Thoracic aorta (tissue), 2 donors: ENCODE measurements around the gene DHDH. TPM values are rescaled to one million over a fixed set of nuclear protein-coding genes. Genes with fewer than 3 reads are reported as not detected.
"Not testable (repeated sequence)": the region's sequence is repeated elsewhere in the genome, so short reads cannot be mapped to it uniquely, and the experiment has no call there.

Experiments
- ATAC-seq: fragments of 150-250 bp; one replicate; pipeline ENCODE4 v1.8.0; 2017; ENCODE audit warnings: low read depth; ENCODE audit not compliant: insufficient number of reproducible peaks, low FRiP score
- DNase-seq: peaks from one replicate; pipeline ENCODE4 v3.0.0-alpha.2; 2020; ENCODE audit warnings: low spot score
- H3K27ac ChIP-seq, 2 donors: fragments of 200-600 bp; sonication (generic); 1 replicate in 1 of 2; 2 replicates in 1 of 2; pipeline ENCODE4 v1.5.1; 2016; ENCODE audit warnings: mild to moderate bottlenecking in 2 of 2, moderate library complexity in 2 of 2
- H3K27me3 ChIP-seq: fragments of 200-600 bp; sonication (generic); replicated peaks from 2 replicates; pipeline ENCODE4 v1.6.0; 2016; ENCODE audit warnings: mild to moderate bottlenecking; ENCODE audit not compliant: insufficient read depth
- H3K36me3 ChIP-seq: fragments of 200-600 bp; sonication (generic); one replicate; pipeline ENCODE4 v1.5.1; 2016
- H3K4me1 ChIP-seq, 2 donors: fragments of 200-600 bp; sonication (generic); 1 replicate in 1 of 2; 2 replicates in 1 of 2; pipeline versions ENCODE4 v1.5.1 to v1.6.0; 2016; ENCODE audit warnings: low read depth in 2 of 2, mild to moderate bottlenecking in 1 of 2; ENCODE audit not compliant: control insufficient read depth in 1 of 2
- H3K4me3 ChIP-seq: fragments of 200-600 bp; sonication (generic); 2 replicates; pipeline ENCODE4 v1.5.1; 2016; ENCODE audit warnings: mild to moderate bottlenecking
- H3K9me3 ChIP-seq: fragments of 200-600 bp; sonication (generic); 2 replicates; pipeline ENCODE4 v1.5.1; 2016
- CTCF ChIP-seq: fragments of 200-600 bp; sonication (generic); IDR thresholded peaks from one replicate; pipeline ENCODE4 v1.5.1; 2019; ENCODE audit warnings: antibody characterized with exemption
- total RNA-seq, 2 donors: library from RNA; depleted of rRNA; stranded (reverse); fragments of >200 nt; gene quantifications; one replicate each; pipeline versions ENCODE4 v1.1.0 to v1.2.3, GENCODE V29; 2016

DHDH gene
- total RNA-seq, 2 donors from 2014 or later, result 3.7 TPM; not detected in 1

DNA sequence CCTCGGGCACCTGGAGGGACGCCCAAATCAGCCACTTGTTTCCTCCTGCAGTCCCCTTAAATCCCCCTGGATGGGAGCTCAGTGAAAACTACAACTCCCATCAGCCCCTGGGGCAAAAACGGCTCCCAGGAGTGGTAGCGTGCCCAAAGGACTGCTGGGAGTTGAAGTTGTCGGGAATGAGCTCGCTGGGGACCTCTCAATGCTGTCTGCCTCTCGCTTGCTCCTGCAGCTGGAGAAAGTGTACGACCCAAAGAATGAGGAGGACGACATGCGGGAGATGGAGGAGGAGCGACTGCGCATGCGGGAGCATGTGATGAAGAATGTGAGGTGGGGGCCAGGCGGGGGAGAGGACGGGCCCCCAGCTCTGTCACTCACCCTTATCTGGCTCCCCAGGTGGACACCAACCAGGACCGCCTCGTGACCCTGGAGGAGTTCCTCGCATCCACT is 14.7 kb upstream of the DHDH start:
- no peaks in the 10 kb centered on the region for H3K27me3 ChIP-seq
- ATAC-seq (no peak), DNase-seq (no peak)
- no peaks in the 10 kb centered on the region for H3K9me3 ChIP-seq
- TF ChIP-seq CTCF, result no peak
- H3K4me3 ChIP-seq, result no peak overlapping the region
- H3K27ac ChIP-seq, result no peak overlapping the region
- H3K36me3 ChIP-seq, result peaks cover 58% of the 10 kb centered on the region
- no peaks in the 10 kb centered on the region for H3K4me1 ChIP-seq

DNA sequence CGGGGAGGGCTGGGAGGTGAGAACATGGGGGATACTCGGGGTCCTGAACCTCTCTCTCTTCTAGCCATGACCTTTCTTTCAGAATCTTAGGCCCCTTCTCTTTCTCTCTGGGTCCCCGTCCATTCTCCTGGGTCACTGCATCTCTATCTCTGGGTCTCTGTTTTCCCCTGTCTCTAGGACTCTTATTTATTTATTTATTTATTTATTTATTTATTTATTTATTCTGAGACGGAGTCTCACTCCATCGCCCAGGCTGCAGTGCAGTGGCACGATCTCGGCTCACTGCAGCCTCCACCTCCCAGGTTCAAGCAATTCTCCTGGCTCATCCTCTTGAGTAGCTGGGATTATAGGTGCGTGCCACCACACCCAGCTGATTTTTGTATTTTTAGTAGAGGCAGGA is 14.2 kb upstream of the DHDH start:
- not testable (repeated sequence) for H3K27me3 ChIP-seq, H3K27ac ChIP-seq, H3K9me3 ChIP-seq, DNase-seq, H3K4me3 ChIP-seq, H3K4me1 ChIP-seq, ATAC-seq
- H3K36me3 ChIP-seq, result peaks cover 53% of the 10 kb centered on the region

DNA sequence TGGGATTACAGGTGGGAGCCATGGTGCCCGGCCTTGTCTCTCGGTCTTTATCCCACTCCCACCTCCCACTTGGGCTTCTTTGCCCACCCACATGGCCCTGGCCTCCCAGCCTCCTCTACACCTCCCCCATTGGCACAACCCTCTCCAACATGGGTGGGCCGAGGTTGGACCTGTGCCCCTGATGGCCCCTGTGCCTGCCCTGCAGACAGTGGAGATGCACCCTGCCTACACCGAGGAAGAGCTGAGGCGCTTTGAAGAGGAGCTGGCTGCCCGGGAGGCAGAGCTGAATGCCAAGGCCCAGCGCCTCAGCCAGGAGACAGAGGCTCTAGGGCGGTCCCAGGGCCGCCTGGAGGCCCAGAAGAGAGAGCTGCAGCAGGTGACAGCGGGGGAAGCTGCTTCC is 12.6 kb upstream of the DHDH start:
- no peaks in the 10 kb centered on the region for H3K27me3 ChIP-seq
- no peaks in the 10 kb centered on the region for H3K9me3 ChIP-seq
- no peak overlapping the region for H3K4me3 ChIP-seq
- no peak for TF ChIP-seq CTCF
- ATAC-seq (no peak), DNase-seq (no peak)
- no peaks in the 10 kb centered on the region for H3K4me1 ChIP-seq
- H3K36me3 ChIP-seq, result peaks cover 50% of the 10 kb centered on the region
- H3K27ac ChIP-seq, result no peak overlapping the region

- Histone ChIP-seq H3K27me3 (no peaks in the 10 kb centered on the region), H3K27ac (no peak overlapping the region), H3K4me1 (no peaks in the 10 kb centered on the region), H3K36me3 (peaks cover 41% of the 10 kb centered on the region), H3K9me3 (no peaks in the 10 kb centered on the region), H3K4me3 (no peak overlapping the region)
- TF ChIP-seq CTCF, result no peak
- ATAC-seq, result no peak
- no peak for DNase-seq
Measured at GRCh38 chr19:48921721-48922500, 11.6 kb upstream of the DHDH start.

- no peak for ATAC-seq
- Histone ChIP-seq H3K27me3 (no peaks in the 10 kb centered on the region), H3K4me1 (peaks cover 0 to 5% of the 10 kb centered on the region in 2 donors), H3K4me3 (no peak overlapping the region), H3K27ac (no peak overlapping the region), H3K9me3 (no peaks in the 10 kb centered on the region), H3K36me3 (peaks cover 41% of the 10 kb centered on the region)
- no peak for DNase-seq
- TF ChIP-seq CTCF, result no peak
Measured at GRCh38 chr19:48922548-48923490, 10.7 kb upstream of the DHDH start.
